ENCODE data around the gene CSNK1D. TPM values are rescaled to one million over a fixed set of nuclear protein-coding genes. Genes with fewer than 3 reads are reported as not detected.

The CSNK1D gene
- total RNA-seq, 2 experiments from 2014 or later: 115 to 142 TPM

DNA sequence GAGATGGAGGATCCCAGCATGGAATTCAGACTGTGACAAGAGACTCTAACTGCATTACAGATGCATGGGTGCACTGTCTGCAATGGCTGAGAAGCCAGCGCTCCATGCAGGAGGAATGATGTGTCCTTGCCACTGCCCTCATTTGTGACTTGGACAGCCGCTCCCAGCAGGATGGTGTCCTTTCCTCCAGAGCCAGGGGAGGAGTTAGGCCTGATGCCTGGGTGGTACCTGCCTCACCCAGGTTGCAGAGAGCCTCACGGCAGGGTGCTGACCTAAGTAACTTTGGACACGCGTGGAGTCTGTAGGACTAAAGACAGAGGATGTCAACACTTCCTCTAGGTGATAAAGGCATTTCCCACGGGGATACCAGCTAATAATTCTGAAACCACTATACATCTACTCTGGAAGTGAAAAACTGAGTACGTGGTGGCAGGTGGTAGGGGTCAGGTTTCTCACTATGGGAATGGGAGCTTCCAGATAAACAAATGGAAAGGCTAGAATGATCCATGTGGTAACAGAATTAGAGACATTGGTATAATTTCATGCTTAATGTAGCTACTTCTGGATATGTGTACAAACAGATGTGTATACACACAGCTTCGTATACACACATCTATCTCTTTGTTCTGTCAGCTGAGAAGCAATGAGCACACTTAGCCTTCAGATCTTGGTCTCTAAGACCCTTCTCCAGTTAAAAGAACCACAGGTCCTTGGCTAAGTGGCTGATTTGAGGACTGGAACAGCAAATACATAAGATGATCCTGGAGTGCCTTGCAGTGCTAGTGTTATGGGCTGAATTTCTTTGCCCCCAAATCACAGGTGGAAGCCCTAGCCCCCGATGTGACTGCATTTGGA lies 13.7 kb upstream of the CSNK1D start:
- POLR2A ChIA-PET: no interaction called here
- no peaks in the 10 kb centered on the region for H3K36me3 Mint-ChIP-seq (ENCODE audit: low read depth)

DNA sequence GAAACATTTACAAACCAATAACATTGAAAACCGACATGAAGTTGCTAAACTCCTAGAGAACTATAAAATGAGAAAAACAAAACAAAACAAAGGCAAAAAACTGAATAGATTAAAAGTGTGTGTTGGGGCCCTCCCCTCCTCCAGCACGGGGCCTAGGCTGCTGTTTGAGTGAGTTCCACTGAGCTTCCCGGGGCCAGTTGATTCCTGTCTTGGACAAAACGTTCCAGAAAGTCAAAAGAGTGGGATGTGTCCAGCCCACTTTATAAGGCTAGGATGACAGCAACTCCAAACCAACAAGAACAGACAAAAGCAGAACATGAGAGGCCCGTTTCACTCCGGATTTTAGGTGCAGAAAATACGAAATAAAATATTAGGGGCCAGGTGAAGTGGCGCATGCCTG lies 11.6 kb upstream of the CSNK1D start:
- Mint-ChIP-seq H3K27ac (no peak overlapping the region), H3K4me3 (no peak overlapping the region), H3K36me3 (ENCODE audit: low read depth) (no peaks in the 10 kb centered on the region), H3K27me3 (no peaks in the 10 kb centered on the region), H3K9me3 (no peaks in the 10 kb centered on the region), H3K4me1 (peaks cover 32% of the 10 kb centered on the region)
- POLR2A ChIA-PET: no interaction called here
- no peak for DNase-seq
- CTCF ChIA-PET: interaction anchor here (0.6 to 0.7 kb wide), 2 partner anchors 15 to 16 kb away, joined by 3 to 4 read pairs; no protein-coding TSS in a partner anchor

More for the DNA sequence above, 13.7 kb upstream of the CSNK1D start:
- Mint-ChIP-seq H3K9me3 (no peaks in the 10 kb centered on the region), H3K4me1 (peaks cover 27% of the 10 kb centered on the region), H3K4me3 (no peak overlapping the region), H3K27ac (peak overlapping the region; percentile 13), H3K27me3 (no peaks in the 10 kb centered on the region)
- DNase-seq: no peak
- CTCF ChIA-PET: no interaction called here

GRCh38 chr17:82283208-82283749 lies 9.8 kb upstream of the CSNK1D start:
- H3K27ac Mint-ChIP-seq: no peak overlapping the region

GRCh38 chr17:82282239-82283207 lies 9.0 kb upstream of the CSNK1D start:
- Mint-ChIP-seq H3K27ac (no peak overlapping the region), H3K4me3 (no peak overlapping the region), H3K4me1 (peaks cover 19% of the 10 kb centered on the region), H3K27me3 (no peaks in the 10 kb centered on the region), H3K9me3 (no peaks in the 10 kb centered on the region), H3K36me3 (ENCODE audit: low read depth) (no peaks in the 10 kb centered on the region)
- no peak for DNase-seq
- CTCF ChIA-PET: interaction anchor here (1.3 to 1.8 kb wide), 2 partner anchors 9 to 10 kb away, joined by 3 to 7 read pairs; partner anchors contain the start of gene CSNK1D
- POLR2A ChIA-PET: interaction anchor here (0.6 to 0.8 kb wide), 2 partner anchors 9 to 10 kb away, joined by 3 read pairs; partner anchors contain the start of gene CSNK1D

More at GRCh38 chr17:82283208-82283749, 9.8 kb upstream of the CSNK1D start:
- ChIA-PET POLR2A (interaction anchor here (0.6 to 0.8 kb wide), 2 partner anchors 9 to 10 kb away, joined by 3 read pairs; partner anchors contain the start of gene CSNK1D), CTCF (interaction anchor here (0.9 to 1.8 kb wide), 4 partner anchors 10 to 39 kb away, joined by 3 to 11 read pairs (median 5); partner anchors contain the start of gene CSNK1D)
- Mint-ChIP-seq H3K36me3 (ENCODE audit: low read depth) (no peaks in the 10 kb centered on the region), H3K4me3 (no peak overlapping the region), H3K9me3 (no peaks in the 10 kb centered on the region), H3K27me3 (no peaks in the 10 kb centered on the region), H3K4me1 (peaks cover 27% of the 10 kb centered on the region)
- no peak for DNase-seq

- no peaks in the 10 kb centered on the region for H3K27me3 Mint-ChIP-seq
- no peak overlapping the region for H3K27ac Mint-ChIP-seq
- H3K36me3 Mint-ChIP-seq (ENCODE audit: low read depth): no peaks in the 10 kb centered on the region
- H3K9me3 Mint-ChIP-seq: no peaks in the 10 kb centered on the region
- peaks cover 19% of the 10 kb centered on the region for H3K4me1 Mint-ChIP-seq
- ChIA-PET CTCF (interaction anchor here (1.1 to 1.6 kb wide), 3 partner anchors 9 to 16 kb away, joined by 3 to 6 read pairs (median 4); partner anchors contain the start of gene CSNK1D), POLR2A (no interaction called here)
- DNase-seq: no peak
- H3K4me3 Mint-ChIP-seq: no peak overlapping the region
Observed at GRCh38 chr17:82281502-82282238, 8.2 kb upstream of the CSNK1D start.

DNA sequence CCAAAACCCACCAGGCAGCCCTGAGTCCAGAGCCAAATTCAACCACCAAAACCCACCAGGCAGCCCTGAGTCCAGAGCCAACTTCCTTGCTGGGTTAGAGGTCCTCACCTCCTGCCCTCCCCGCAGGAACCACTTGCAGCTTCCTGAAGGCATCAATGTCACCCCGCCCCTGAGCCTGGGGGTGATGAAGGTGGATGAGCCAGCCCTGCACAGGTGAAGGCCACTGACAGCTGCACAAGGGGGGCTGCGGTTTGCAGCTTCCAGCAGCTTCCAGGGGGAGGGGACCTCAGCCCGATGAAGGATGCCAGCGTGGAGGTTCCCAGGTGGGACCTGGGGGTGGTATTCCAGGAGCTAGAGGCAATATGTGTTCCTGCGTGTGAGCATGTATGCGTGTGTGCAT lies 7.6 kb upstream of the CSNK1D start:
- Mint-ChIP-seq H3K9me3 (no peaks in the 10 kb centered on the region), H3K27me3 (no peaks in the 10 kb centered on the region), H3K4me3 (no peak overlapping the region), H3K36me3 (ENCODE audit: low read depth) (no peaks in the 10 kb centered on the region), H3K27ac (no peak overlapping the region), H3K4me1 (peaks cover 19% of the 10 kb centered on the region)
- no peak for DNase-seq
- POLR2A ChIA-PET: no interaction called here
- CTCF ChIA-PET: interaction anchor here (0.6 to 1.6 kb wide), 5 partner anchors 11 to 78 kb away, joined by 3 to 6 read pairs (median 3); no protein-coding TSS in a partner anchor

DNA sequence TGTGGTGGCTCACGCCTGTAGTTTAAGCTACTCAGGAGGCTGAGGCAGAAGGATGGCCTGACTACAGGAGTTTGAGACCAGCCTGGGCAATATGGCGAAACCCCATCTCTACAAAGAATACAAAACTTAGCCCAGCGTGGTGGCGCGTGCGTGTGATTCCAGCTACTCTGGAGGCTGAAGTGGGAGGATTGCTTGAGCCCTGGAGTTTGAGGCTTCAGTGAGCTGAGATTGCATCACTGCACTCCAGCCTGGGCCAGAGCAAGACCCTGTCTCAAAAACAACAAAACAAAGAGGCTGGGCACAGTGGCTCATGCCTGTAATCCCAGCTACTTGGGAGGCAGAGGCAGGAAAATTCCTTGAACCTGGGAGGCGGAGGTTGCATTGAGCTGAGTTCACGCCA lies 7.0 kb upstream of the CSNK1D start:
- Mint-ChIP-seq H3K36me3 (ENCODE audit: low read depth) (no peaks in the 10 kb centered on the region), H3K27me3 (no peaks in the 10 kb centered on the region), H3K27ac (no peak overlapping the region), H3K4me1 (peaks cover 19% of the 10 kb centered on the region), H3K4me3 (no peak overlapping the region), H3K9me3 (no peaks in the 10 kb centered on the region)
- DNase-seq: no peak
- ChIA-PET CTCF (interaction anchor here (0.5 to 1.6 kb wide), 6 partner anchors 11 to 240 kb away, joined by 3 to 6 read pairs (median 4); no protein-coding TSS in a partner anchor), POLR2A (no interaction called here)

- Mint-ChIP-seq H3K4me3 (no peak overlapping the region), H3K9me3 (no peaks in the 10 kb centered on the region), H3K27me3 (no peaks in the 10 kb centered on the region), H3K27ac (no peak overlapping the region), H3K4me1 (peaks cover 22% of the 10 kb centered on the region), H3K36me3 (ENCODE audit: low read depth) (no peaks in the 10 kb centered on the region)
- ChIA-PET CTCF (no interaction called here), POLR2A (no interaction called here)
- no peak for DNase-seq
Observed at GRCh38 chr17:82278786-82279391, 5.4 kb upstream of the CSNK1D start.

DNA sequence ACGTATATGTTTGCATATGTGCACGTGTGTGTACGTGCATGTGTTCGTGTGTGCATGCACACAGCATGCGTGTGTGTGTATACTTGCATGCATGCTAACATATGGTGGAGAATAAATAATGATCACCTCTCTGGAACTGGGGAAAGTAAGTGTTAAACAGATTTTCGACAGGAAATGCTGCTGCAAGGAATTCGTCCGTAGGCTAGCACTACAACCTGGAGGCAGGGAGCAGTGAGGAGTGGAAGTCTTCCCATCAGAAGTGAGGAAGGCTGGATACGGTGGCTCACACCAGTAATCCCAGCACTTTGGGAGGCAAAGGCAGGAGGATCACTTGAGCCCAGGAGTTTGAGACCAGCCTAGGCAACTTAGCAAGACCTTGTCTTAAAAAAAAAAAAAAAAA lies 4.8 kb upstream of the CSNK1D start:
- Mint-ChIP-seq H3K36me3 (ENCODE audit: low read depth) (no peaks in the 10 kb centered on the region), H3K27me3 (no peaks in the 10 kb centered on the region), H3K4me1 (peaks cover 17% of the 10 kb centered on the region), H3K4me3 (no peak overlapping the region), H3K27ac (no peak overlapping the region), H3K9me3 (no peaks in the 10 kb centered on the region)
- no peak for DNase-seq
- POLR2A ChIA-PET: no interaction called here
- CTCF ChIA-PET: no interaction called here

GRCh38 chr17:82277851-82278250 lies 4.4 kb upstream of the CSNK1D start:
- Mint-ChIP-seq H3K36me3 (ENCODE audit: low read depth) (no peaks in the 10 kb centered on the region), H3K9me3 (no peaks in the 10 kb centered on the region), H3K4me3 (no peak overlapping the region), H3K27ac (no peak overlapping the region), H3K4me1 (peaks cover 16% of the 10 kb centered on the region), H3K27me3 (no peaks in the 10 kb centered on the region)
- ChIA-PET POLR2A (no interaction called here), CTCF (no interaction called here)
- no peak for DNase-seq

GRCh38 chr17:82276938-82277337 lies 3.4 kb upstream of the CSNK1D start:
- Mint-ChIP-seq H3K4me3 (no peak overlapping the region), H3K9me3 (no peaks in the 10 kb centered on the region), H3K27ac (no peak overlapping the region), H3K36me3 (ENCODE audit: low read depth) (peaks cover 6% of the 10 kb centered on the region), H3K27me3 (no peaks in the 10 kb centered on the region), H3K4me1 (peaks cover 23% of the 10 kb centered on the region)
- DNase-seq: no peak
- POLR2A ChIA-PET: no interaction called here
- CTCF ChIA-PET: interaction anchor here (0.9 kb wide), 1 partner anchor 142 kb away, joined by 3 read pairs; no protein-coding TSS in a partner anchor
